ENCODE measurements around the gene WNT3.

DNA sequence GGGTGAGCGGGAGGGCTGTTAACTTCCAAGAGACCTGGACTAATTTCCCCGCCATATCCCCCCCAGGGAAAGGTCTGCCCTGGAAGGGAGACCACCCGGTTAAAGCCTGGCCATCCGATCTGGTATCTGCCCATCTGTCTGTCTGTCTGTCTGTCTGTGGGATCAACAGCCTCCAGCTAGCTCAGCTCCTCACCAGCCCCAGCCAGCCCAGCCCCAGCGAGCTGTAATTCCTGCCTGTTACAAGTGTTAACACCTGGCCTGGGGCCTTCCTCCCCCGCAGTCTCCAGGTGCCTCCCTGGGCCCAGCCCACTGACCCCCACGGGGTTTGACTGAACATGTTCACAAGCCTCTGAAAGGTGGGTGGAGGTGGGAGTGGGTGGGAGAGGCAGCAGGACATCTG lies 4.0 kb downstream of the WNT3 start:
- TF ChIP-seq, protein P1, sequence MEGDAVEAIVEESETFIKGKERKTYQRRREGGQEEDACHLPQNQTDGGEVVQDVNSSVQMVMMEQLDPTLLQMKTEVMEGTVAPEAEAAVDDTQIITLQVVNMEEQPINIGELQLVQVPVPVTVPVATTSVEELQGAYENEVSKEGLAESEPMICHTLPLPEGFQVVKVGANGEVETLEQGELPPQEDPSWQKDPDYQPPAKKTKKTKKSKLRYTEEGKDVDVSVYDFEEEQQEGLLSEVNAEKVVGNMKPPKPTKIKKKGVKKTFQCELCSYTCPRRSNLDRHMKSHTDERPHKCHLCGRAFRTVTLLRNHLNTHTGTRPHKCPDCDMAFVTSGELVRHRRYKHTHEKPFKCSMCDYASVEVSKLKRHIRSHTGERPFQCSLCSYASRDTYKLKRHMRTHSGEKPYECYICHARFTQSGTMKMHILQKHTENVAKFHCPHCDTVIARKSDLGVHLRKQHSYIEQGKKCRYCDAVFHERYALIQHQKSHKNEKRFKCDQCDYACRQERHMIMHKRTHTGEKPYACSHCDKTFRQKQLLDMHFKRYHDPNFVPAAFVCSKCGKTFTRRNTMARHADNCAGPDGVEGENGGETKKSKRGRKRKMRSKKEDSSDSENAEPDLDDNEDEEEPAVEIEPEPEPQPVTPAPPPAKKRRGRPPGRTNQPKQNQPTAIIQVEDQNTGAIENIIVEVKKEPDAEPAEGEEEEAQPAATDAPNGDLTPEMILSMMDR (IDR thresholded peaks at IDR 0.05): no peak
- no peak for TF ChIP-seq POLR2A (IDR thresholded peaks at IDR 0.05)

Measured in heart left ventricle (tissue), 13 donors.